ENCODE data around the gene MAGEA3.
"Not testable (repeated sequence)": the region's sequence is repeated elsewhere in the genome, so short reads cannot be mapped to it uniquely, and the experiment has no call there.

The MAGEA3 gene

GRCh38 chrX:152725409-152725808 lies 26.8 kb downstream of the MAGEA3 start:
- H3K27ac ChIP-seq, result no peak overlapping the region
- H3K4me3 ChIP-seq (ENCODE audit: low read depth in 1 of 2, low read length in 1 of 2), result no peak overlapping the region
- H3K27me3 ChIP-seq, result no peaks in the 10 kb centered on the region
- TF ChIP-seq CTCF (IDR thresholded peaks at IDR 0.05), result no peak
- no peaks in the 10 kb centered on the region for H3K4me1 ChIP-seq (ENCODE audit: control insufficient read depth in 1 of 2, insufficient read depth in 1 of 2, low read depth in 1 of 2, low read length in 1 of 2)
- no peaks in the 10 kb centered on the region for H3K36me3 ChIP-seq
- H3K9me3 ChIP-seq, result no peaks in the 10 kb centered on the region

GRCh38 chrX:152733261-152733975 lies 34.8 kb downstream of the MAGEA3 start, which contains the start of the genes CSAG1 and MAGEA12:
TSS of gene CSAG1 (minus strand) at chrX:152733721. CDS start at chrX:152732460, 1,261 bp downstream.
TSS of gene MAGEA12 (plus strand) at chrX:152733757. CDS start at chrX:152736162, 2,405 bp downstream.
- no peak within 1 kb of the TSS for H3K4me3 ChIP-seq (ENCODE audit: low read depth in 1 of 2, low read length in 1 of 2)
- H3K9me3 ChIP-seq, result no peaks in the 10 kb centered on the region
- no peak for TF ChIP-seq CTCF (IDR thresholded peaks at IDR 0.05)
- no peaks in the 10 kb centered on the region for H3K27me3 ChIP-seq
- no peak within 1 kb of the TSS for H3K27ac ChIP-seq
- no peaks in the 10 kb centered on the region for H3K4me1 ChIP-seq (ENCODE audit: control insufficient read depth in 1 of 2, insufficient read depth in 1 of 2, low read depth in 1 of 2, low read length in 1 of 2)
- H3K36me3 ChIP-seq, result no peaks in the 10 kb centered on the region

DNA sequence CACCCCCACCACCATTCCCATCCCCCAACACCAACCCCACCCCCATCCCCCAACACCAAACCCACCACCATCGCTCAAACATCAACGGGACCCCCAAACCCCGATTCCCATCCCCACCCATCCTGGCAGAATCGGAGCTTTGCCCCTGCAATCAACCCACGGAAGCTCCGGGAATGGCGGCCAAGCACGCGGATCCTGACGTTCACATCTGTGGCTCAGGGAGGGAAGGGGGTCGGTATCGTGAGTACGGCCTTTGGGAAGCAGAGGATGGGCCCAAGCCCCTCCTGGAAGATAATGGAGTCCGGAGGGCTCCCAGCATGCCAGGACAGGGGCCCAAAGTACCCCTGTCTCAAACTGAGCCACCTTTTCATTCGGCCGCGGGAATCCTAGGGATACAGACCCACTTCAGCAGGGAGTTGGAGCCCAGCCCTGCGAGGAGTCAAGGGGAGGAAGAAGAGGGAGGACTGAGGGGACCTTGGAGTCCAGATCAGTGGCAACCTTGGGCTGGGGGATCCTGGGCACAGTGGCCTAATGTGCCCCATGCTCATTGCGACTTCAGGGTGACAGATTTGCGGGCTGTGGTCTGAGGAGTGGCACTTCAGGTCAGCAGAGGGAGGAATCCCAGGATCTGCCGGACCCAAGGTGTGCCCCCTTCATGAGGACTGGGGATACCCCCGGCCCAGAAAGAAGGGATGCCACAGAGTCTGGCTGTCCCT lies 35.7 kb downstream of the MAGEA3 start:
- H3K27ac ChIP-seq; H3K4me1 ChIP-seq (ENCODE audit: control insufficient read depth in 1 of 2, insufficient read depth in 1 of 2, low read depth in 1 of 2, low read length in 1 of 2); H3K9me3 ChIP-seq; H3K27me3 ChIP-seq; H3K36me3 ChIP-seq; H3K4me3 ChIP-seq (ENCODE audit: low read depth in 1 of 2, low read length in 1 of 2): not testable (repeated sequence)

GRCh38 chrX:152735101-152735500 lies 36.5 kb downstream of the MAGEA3 start:
- Histone ChIP-seq H3K36me3 (no peaks in the 10 kb centered on the region), H3K4me3 (ENCODE audit: low read depth in 1 of 2, low read length in 1 of 2) (no peak overlapping the region), H3K9me3 (no peaks in the 10 kb centered on the region), H3K27ac (no peak overlapping the region), H3K27me3 (no peaks in the 10 kb centered on the region), H3K4me1 (ENCODE audit: control insufficient read depth in 1 of 2, insufficient read depth in 1 of 2, low read depth in 1 of 2, low read length in 1 of 2) (no peaks in the 10 kb centered on the region)
- TF ChIP-seq CTCF (IDR thresholded peaks at IDR 0.05), result no peak

GRCh38 chrX:152735860-152736511 lies 37.4 kb downstream of the MAGEA3 start:
- TF ChIP-seq CTCF (IDR thresholded peaks at IDR 0.05), result no peak
- no peak overlapping the region for H3K27ac ChIP-seq
- H3K4me1 ChIP-seq (ENCODE audit: control insufficient read depth in 1 of 2, insufficient read depth in 1 of 2, low read depth in 1 of 2, low read length in 1 of 2), result no peaks in the 10 kb centered on the region
- no peak overlapping the region for H3K4me3 ChIP-seq (ENCODE audit: low read depth in 1 of 2, low read length in 1 of 2)
- H3K9me3 ChIP-seq, result no peaks in the 10 kb centered on the region
- no peaks in the 10 kb centered on the region for H3K36me3 ChIP-seq
- no peaks in the 10 kb centered on the region for H3K27me3 ChIP-seq

DNA sequence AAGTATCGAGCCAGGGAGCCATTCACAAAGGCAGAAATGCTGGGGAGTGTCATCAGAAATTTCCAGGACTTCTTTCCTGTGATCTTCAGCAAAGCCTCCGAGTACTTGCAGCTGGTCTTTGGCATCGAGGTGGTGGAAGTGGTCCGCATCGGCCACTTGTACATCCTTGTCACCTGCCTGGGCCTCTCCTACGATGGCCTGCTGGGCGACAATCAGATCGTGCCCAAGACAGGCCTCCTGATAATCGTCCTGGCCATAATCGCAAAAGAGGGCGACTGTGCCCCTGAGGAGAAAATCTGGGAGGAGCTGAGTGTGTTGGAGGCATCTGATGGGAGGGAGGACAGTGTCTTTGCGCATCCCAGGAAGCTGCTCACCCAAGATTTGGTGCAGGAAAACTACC lies 37.9 kb downstream of the MAGEA3 start:
- H3K4me1 ChIP-seq (ENCODE audit: control insufficient read depth in 1 of 2, insufficient read depth in 1 of 2, low read depth in 1 of 2, low read length in 1 of 2); H3K36me3 ChIP-seq; H3K9me3 ChIP-seq; H3K4me3 ChIP-seq (ENCODE audit: low read depth in 1 of 2, low read length in 1 of 2); H3K27me3 ChIP-seq; H3K27ac ChIP-seq: not testable (repeated sequence)

All from neutrophil (primary cell).